ENCODE measurements around the gene TYW1B.
"Not testable (repeated sequence)": the region's sequence is repeated elsewhere in the genome, so short reads cannot be mapped to it uniquely, and the experiment has no call there.

DNA sequence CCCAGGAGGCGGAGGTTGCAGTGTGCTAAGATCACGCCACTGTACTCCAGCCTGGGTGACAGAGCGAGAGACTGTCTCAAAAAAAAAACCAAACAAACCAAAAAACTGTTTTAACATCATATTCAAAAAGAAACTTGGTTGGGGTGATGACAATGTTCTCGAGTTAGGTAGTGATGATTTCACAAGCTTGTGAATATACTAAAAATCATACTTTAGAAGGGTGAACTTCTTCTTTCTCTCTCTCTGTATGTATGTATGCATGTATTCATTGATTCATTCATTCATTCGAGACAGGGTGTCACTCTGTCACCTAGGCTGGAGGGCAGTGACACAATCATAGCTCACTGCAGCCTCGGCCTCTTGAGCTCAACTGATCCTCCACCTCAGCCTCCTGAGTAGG is 151.1 kb downstream of the TYW1B start:
- TF ChIP-seq CTCF, POLR2A (IDR thresholded peaks at IDR 0.05): not testable (repeated sequence)

Data from vagina (tissue), 2 donors.